GM18870 (cell line): Measurements from ENCODE around the gene RHBDL2.
"Not testable (repeated sequence)": the region's sequence is repeated elsewhere in the genome, so short reads cannot be mapped to it uniquely, and the experiment has no call there.

Source experiments
- ATAC-seq: cut with Tn5 transposase; IDR thresholded peaks from one replicate; pipeline ENCODE4 v1.9.1; 2021; ENCODE audit warnings: moderate library complexity; ENCODE audit not compliant: unreplicated experiment

The RHBDL2 gene

GRCh38 chr1:38938722-38939260, 2.8 kb downstream of the RHBDL2 start:
- ATAC-seq, result no peak

- ATAC-seq, result no peak
Observed at GRCh38 chr1:38932571-38932970, 9.1 kb downstream of the RHBDL2 start.

- ATAC-seq, result no peak
Observed at GRCh38 chr1:38929476-38929875, 12.2 kb downstream of the RHBDL2 start.

GRCh38 chr1:38929054-38929453, 12.6 kb downstream of the RHBDL2 start:
- no peak for ATAC-seq

GRCh38 chr1:38926091-38926490, 15.5 kb downstream of the RHBDL2 start:
- ATAC-seq, result no peak

GRCh38 chr1:38925391-38925790, 16.2 kb downstream of the RHBDL2 start:
- ATAC-seq, result no peak

GRCh38 chr1:38923607-38924006, 18.0 kb downstream of the RHBDL2 start:
- no peak for ATAC-seq

GRCh38 chr1:38919130-38919529, 22.5 kb downstream of the RHBDL2 start:
- no peak for ATAC-seq

- no peak for ATAC-seq
Observed at GRCh38 chr1:38918568-38918967, 23.1 kb downstream of the RHBDL2 start.

GRCh38 chr1:38917772-38918171, 23.9 kb downstream of the RHBDL2 start:
- ATAC-seq, result no peak

GRCh38 chr1:38917337-38917736, 24.3 kb downstream of the RHBDL2 start:
- ATAC-seq, result no peak

- no peak for ATAC-seq
Observed at GRCh38 chr1:38915352-38915948, 26.2 kb downstream of the RHBDL2 start.

GRCh38 chr1:38914908-38915307, 26.7 kb downstream of the RHBDL2 start:
- not testable (repeated sequence) for ATAC-seq

- ATAC-seq, result no peak
Observed at GRCh38 chr1:38908821-38909220, 32.8 kb downstream of the RHBDL2 start.

- ATAC-seq, result no peak
Observed at GRCh38 chr1:38905985-38906384, 35.6 kb downstream of the RHBDL2 start.

- ATAC-seq, result no peak
Observed at GRCh38 chr1:38899560-38899959, 42.1 kb downstream of the RHBDL2 start.

- no peak for ATAC-seq
Observed at GRCh38 chr1:38898653-38899230, 42.9 kb downstream of the RHBDL2 start.

GRCh38 chr1:38896169-38896568, 45.5 kb downstream of the RHBDL2 start:
- ATAC-seq, result no peak

GRCh38 chr1:38892976-38893375, 48.7 kb downstream of the RHBDL2 start:
- no peak for ATAC-seq

- no peak for ATAC-seq
Observed at GRCh38 chr1:38891753-38892152, 49.9 kb downstream of the RHBDL2 start.

GRCh38 chr1:38889589-38889988, 52.0 kb downstream of the RHBDL2 start:
- no peak for ATAC-seq

GRCh38 chr1:38888423-38889333, 53.0 kb downstream of the RHBDL2 start:
- no peak for ATAC-seq
